ENCODE measurements around the gene BLTP3A.
"Not testable (repeated sequence)": the region's sequence is repeated elsewhere in the genome, so short reads cannot be mapped to it uniquely, and the experiment has no call there.

The BLTP3A gene

GRCh38 chr6:34745277-34746103 is 46.4 kb upstream of the BLTP3A start:
- peak; percentile 67 for ATAC-seq (ENCODE audit: low read depth)
- no peak overlapping the region for H3K27ac ChIP-seq (ENCODE audit: poor library complexity, severe bottlenecking)
- peaks cover 10% of the 10 kb centered on the region for H3K4me1 ChIP-seq (ENCODE audit: insufficient read depth, poor library complexity, severe bottlenecking)
- no peaks in the 10 kb centered on the region for H3K27me3 ChIP-seq (ENCODE audit: insufficient read depth, poor library complexity, severe bottlenecking)
- H3K4me3 ChIP-seq (ENCODE audit: severe bottlenecking) = no peak overlapping the region
- no peak for TF ChIP-seq CTCF (IDR thresholded peaks at IDR 0.05; ENCODE audit: poor library complexity, severe bottlenecking)
- H3K9me3 ChIP-seq (ENCODE audit: severe bottlenecking) = peaks cover 3% of the 10 kb centered on the region
- no peaks in the 10 kb centered on the region for H3K36me3 ChIP-seq (ENCODE audit: low read depth)
- no peak for DNase-seq (ENCODE audit: low spot score)

GRCh38 chr6:34746104-34746846 is 45.6 kb upstream of the BLTP3A start:
- Histone ChIP-seq H3K36me3 (ENCODE audit: low read depth) (no peaks in the 10 kb centered on the region), H3K27me3 (ENCODE audit: insufficient read depth, poor library complexity, severe bottlenecking) (no peaks in the 10 kb centered on the region), H3K27ac (ENCODE audit: poor library complexity, severe bottlenecking) (no peak overlapping the region), H3K9me3 (ENCODE audit: severe bottlenecking) (peaks cover 3% of the 10 kb centered on the region), H3K4me1 (ENCODE audit: insufficient read depth, poor library complexity, severe bottlenecking) (peaks cover 10% of the 10 kb centered on the region), H3K4me3 (ENCODE audit: severe bottlenecking) (no peak overlapping the region)
- no peak for ATAC-seq (ENCODE audit: low read depth)
- no peak for DNase-seq (ENCODE audit: low spot score)
- no peak for TF ChIP-seq CTCF (IDR thresholded peaks at IDR 0.05; ENCODE audit: poor library complexity, severe bottlenecking)

GRCh38 chr6:34748757-34749156 is 43.1 kb upstream of the BLTP3A start:
- no peaks in the 10 kb centered on the region for H3K27me3 ChIP-seq (ENCODE audit: insufficient read depth, poor library complexity, severe bottlenecking)
- peaks cover 10% of the 10 kb centered on the region for H3K4me1 ChIP-seq (ENCODE audit: insufficient read depth, poor library complexity, severe bottlenecking)
- no peaks in the 10 kb centered on the region for H3K36me3 ChIP-seq (ENCODE audit: low read depth)
- TF ChIP-seq CTCF (IDR thresholded peaks at IDR 0.05; ENCODE audit: poor library complexity, severe bottlenecking) = no peak
- DNase-seq (ENCODE audit: low spot score) = no peak
- ATAC-seq (ENCODE audit: low read depth) = no peak
- H3K4me3 ChIP-seq (ENCODE audit: severe bottlenecking) = no peak overlapping the region
- no peak overlapping the region for H3K27ac ChIP-seq (ENCODE audit: poor library complexity, severe bottlenecking)
- H3K9me3 ChIP-seq (ENCODE audit: severe bottlenecking) = no peaks in the 10 kb centered on the region

- ATAC-seq (ENCODE audit: low read depth); DNase-seq (ENCODE audit: low spot score); H3K4me1 ChIP-seq (ENCODE audit: insufficient read depth, poor library complexity, severe bottlenecking); H3K9me3 ChIP-seq (ENCODE audit: severe bottlenecking); H3K27me3 ChIP-seq (ENCODE audit: insufficient read depth, poor library complexity, severe bottlenecking): not testable (repeated sequence)
- Histone ChIP-seq H3K4me3 (ENCODE audit: severe bottlenecking) (peak overlapping the region; percentile 56), H3K36me3 (ENCODE audit: low read depth) (peaks cover 17% of the 10 kb centered on the region), H3K27ac (ENCODE audit: poor library complexity, severe bottlenecking) (peak overlapping the region; percentile 67)
- TF ChIP-seq CTCF (IDR thresholded peaks at IDR 0.05; ENCODE audit: poor library complexity, severe bottlenecking) = peak; percentile 45
Observed at GRCh38 chr6:34756513-34756856, 35.4 kb upstream of the BLTP3A start.
